ENCODE data around the gene DEPDC4. TPM values are rescaled to one million over a fixed set of nuclear protein-coding genes. Genes with fewer than 3 reads are reported as not detected.

The DEPDC4 gene
- total RNA-seq, 1 experiment from 2014 or later = 3.2 TPM

- H3K4me2 ChIP-seq (ENCODE audit: insufficient read depth, insufficient read length, low read length) = peak overlapping the region; percentile 94
- no peak overlapping the region for H3K14ac ChIP-seq (ENCODE audit: insufficient read depth, low read length)
- H3K9me3 Mint-ChIP-seq = no peaks in the 10 kb centered on the region
- H3K56ac ChIP-seq (ENCODE audit: insufficient read length, low read depth, low read length) = no peak overlapping the region
- H3K18ac ChIP-seq (ENCODE audit: insufficient read length, low read depth, low read length) = no peak overlapping the region
- H3K23me2 ChIP-seq (ENCODE audit: insufficient read length, low read depth, low read length, poor library complexity, severe bottlenecking) = peaks cover 10% of the 10 kb centered on the region
- peaks cover 9% of the 10 kb centered on the region; the same call in 1 of the 2 replicates for H3K79me2 ChIP-seq (ENCODE audit: insufficient read depth, low read length)
- H3K4me1 ChIP-seq (ENCODE audit: insufficient read depth, low read length) = 0 out of 2 replicates have a peak, but pooled peaks cover 6% of the 10 kb centered on the region
- H4K91ac ChIP-seq (ENCODE audit: insufficient read length, low read depth, low read length) = no peak overlapping the region
- peak overlapping the region; percentile 97 to 99 for H3K4me3 Mint-ChIP-seq
- no peaks in the 10 kb centered on the region for H3K27me3 ChIP-seq (ENCODE audit: insufficient read depth, low read length)
- no peak overlapping the region for H2AFZ ChIP-seq (ENCODE audit: low read length)
- H3K23ac ChIP-seq (ENCODE audit: insufficient read length, low read depth, low read length) = no peak overlapping the region
- TF ChIP-seq, protein P1, sequence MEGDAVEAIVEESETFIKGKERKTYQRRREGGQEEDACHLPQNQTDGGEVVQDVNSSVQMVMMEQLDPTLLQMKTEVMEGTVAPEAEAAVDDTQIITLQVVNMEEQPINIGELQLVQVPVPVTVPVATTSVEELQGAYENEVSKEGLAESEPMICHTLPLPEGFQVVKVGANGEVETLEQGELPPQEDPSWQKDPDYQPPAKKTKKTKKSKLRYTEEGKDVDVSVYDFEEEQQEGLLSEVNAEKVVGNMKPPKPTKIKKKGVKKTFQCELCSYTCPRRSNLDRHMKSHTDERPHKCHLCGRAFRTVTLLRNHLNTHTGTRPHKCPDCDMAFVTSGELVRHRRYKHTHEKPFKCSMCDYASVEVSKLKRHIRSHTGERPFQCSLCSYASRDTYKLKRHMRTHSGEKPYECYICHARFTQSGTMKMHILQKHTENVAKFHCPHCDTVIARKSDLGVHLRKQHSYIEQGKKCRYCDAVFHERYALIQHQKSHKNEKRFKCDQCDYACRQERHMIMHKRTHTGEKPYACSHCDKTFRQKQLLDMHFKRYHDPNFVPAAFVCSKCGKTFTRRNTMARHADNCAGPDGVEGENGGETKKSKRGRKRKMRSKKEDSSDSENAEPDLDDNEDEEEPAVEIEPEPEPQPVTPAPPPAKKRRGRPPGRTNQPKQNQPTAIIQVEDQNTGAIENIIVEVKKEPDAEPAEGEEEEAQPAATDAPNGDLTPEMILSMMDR (conservative IDR thresholded peaks at IDR 0.05) = no peak
- H2BK5ac ChIP-seq (ENCODE audit: insufficient read length, low read length) = no peak overlapping the region
- no peak overlapping the region for H3T11ph ChIP-seq (ENCODE audit: low read length)
- no peak for DNase-seq
- peaks cover 17 to 18% of the 10 kb centered on the region in 2 experiments for H3K4me1 Mint-ChIP-seq
- H3K4ac ChIP-seq (ENCODE audit: low read depth, low read length) = no peak overlapping the region
- no peak overlapping the region for H2BK20ac ChIP-seq (ENCODE audit: low read depth, low read length, poor library complexity, severe bottlenecking)
- WGBS (ENCODE audit: extremely low coverage, insufficient read length, low lambda C conversion rate) = no CpG with 5 or more reads among the region's 5 CpGs
- no peak overlapping the region for H4K5ac ChIP-seq (ENCODE audit: insufficient read length, low read depth, low read length)
- no peaks in the 10 kb centered on the region for H3K9me3 ChIP-seq (ENCODE audit: control insufficient read depth, low read depth, low read length)
- no peaks in the 10 kb centered on the region for H4K20me1 ChIP-seq (ENCODE audit: control insufficient read depth, insufficient read depth, insufficient read length)
- no peak overlapping the region for H2AK5ac ChIP-seq (ENCODE audit: insufficient read length, low read length)
- H3K79me1 ChIP-seq (ENCODE audit: insufficient read depth, low read depth, low read length, poor library complexity, severe bottlenecking) = no peaks in the 10 kb centered on the region
- no peak overlapping the region for H2BK15ac ChIP-seq (ENCODE audit: low read depth, low read length)
- H3K27ac ChIP-seq (ENCODE audit: insufficient read length, low read depth, low read length) = no peak overlapping the region
- H2BK12ac ChIP-seq (ENCODE audit: insufficient read length, low read depth, low read length) = no peak overlapping the region
- no peak overlapping the region for H4K8ac ChIP-seq (replicated peaks; ENCODE audit: insufficient read length, low read depth, low read length)
- H2BK120ac ChIP-seq (ENCODE audit: low read depth, low read length, poor library complexity, severe bottlenecking) = no peak overlapping the region
- peak overlapping the region; percentile 55 for H3K9ac ChIP-seq (ENCODE audit: extremely low read depth, insufficient read length, low read length)
- peaks cover 0 to 1% (median 0%) of the 10 kb centered on the region in 3 experiments; a peak in 2 of 7 replicates for H3K36me3 Mint-ChIP-seq (ENCODE audit: insufficient read depth in 1 of 3, low read depth in 3 of 3)
- no peaks in the 10 kb centered on the region for H3K27me3 Mint-ChIP-seq (ENCODE audit: low read depth)
- H3K27ac Mint-ChIP-seq = peak overlapping the region in 1 of 3 experiments; percentile 17; a peak in 5 of 7 replicates
Measured at GRCh38 chr12:100268835-100269564, 2.1 kb upstream of the DEPDC4 start.

Measured in H9 (cell line).